HG02588 (cell line): ENCODE data around the gene ACSL4.
"Not testable (repeated sequence)": the region's sequence is repeated elsewhere in the genome, so short reads cannot be mapped to it uniquely, and the experiment has no call there.

ENCODE experiments used
- ATAC-seq: cut with Tn5 transposase; IDR thresholded peaks from one replicate; pipeline ENCODE4 v1.9.1; 2021; ENCODE audit warnings: mild to moderate bottlenecking, moderate library complexity; ENCODE audit not compliant: unreplicated experiment

The ACSL4 gene

GRCh38 chrX:109679820-109680219, 53.2 kb downstream of the ACSL4 start:
- no peak for ATAC-seq

- no peak for ATAC-seq
Observed at GRCh38 chrX:109672239-109672638, 60.8 kb downstream of the ACSL4 start.

- not testable (repeated sequence) for ATAC-seq
Observed at GRCh38 chrX:109671170-109671569, 61.9 kb downstream of the ACSL4 start.

- ATAC-seq = no peak
Observed at GRCh38 chrX:109667986-109668385, 65.1 kb downstream of the ACSL4 start.

DNA sequence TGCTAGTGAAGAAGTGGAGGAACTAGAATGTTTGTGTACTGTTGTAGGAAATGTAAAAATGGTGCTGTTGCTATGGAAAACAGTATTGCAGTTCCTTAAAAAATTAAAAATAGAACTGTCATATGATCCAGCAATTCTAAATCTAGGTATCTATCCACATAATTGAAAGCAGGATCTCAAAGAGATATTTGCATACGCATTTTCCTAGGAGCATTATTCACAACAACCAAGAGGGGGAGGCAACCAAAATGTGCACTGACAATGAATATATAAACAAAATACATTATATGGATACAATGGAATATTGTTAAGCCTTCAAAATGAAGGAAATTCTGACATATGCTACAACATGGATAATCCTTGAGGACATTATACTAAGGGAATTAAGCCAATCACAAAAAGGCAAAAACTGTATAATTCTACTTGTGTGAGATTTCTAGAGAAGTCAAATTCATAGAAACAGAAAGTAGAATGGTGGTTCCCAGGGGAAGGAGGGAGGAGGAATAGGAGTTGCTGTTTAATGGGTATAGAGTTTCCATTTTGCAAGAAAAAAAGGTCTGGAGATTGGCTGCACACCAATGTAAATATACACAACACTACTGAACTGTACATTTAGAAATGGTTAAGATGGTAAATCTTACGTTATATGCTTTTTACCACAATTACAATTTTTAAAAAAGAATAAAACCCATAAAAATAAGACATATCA, 72.5 kb downstream of the ACSL4 start:
- ATAC-seq = no peak

- no peak for ATAC-seq
Observed at GRCh38 chrX:109658391-109658790, 74.7 kb downstream of the ACSL4 start.

GRCh38 chrX:109657364-109657763, 75.7 kb downstream of the ACSL4 start:
- ATAC-seq = not testable (repeated sequence)

DNA sequence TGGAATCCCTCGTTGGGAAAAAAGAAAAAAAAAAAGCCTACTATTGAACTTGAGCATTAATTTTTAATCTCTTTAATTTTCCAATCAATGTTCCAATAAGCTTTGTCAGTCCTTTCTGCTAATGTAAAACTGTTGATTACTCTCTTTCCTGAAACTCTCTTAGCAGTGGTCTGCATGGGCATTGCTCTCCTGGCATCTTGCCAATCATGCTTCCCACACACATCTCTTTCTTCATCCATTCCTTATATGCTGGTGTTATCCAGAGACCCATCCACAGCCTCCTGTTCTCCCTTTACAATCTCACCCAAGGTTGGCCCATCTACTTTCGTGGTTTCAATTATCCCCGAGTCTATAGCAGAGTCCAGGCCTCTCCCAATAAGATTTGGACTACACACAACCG, 76.3 kb downstream of the ACSL4 start:
- ATAC-seq = no peak

GRCh38 chrX:109655502-109656201, 77.4 kb downstream of the ACSL4 start:
- no peak for ATAC-seq

- no peak for ATAC-seq
Observed at GRCh38 chrX:109654516-109655109, 78.4 kb downstream of the ACSL4 start.

- not testable (repeated sequence) for ATAC-seq
Observed at GRCh38 chrX:109644671-109645070, 88.4 kb downstream of the ACSL4 start.

GRCh38 chrX:109643687-109644086, 89.4 kb downstream of the ACSL4 start:
- ATAC-seq = no peak

- ATAC-seq = no peak
Observed at GRCh38 chrX:109638158-109638557, 94.9 kb downstream of the ACSL4 start.

DNA sequence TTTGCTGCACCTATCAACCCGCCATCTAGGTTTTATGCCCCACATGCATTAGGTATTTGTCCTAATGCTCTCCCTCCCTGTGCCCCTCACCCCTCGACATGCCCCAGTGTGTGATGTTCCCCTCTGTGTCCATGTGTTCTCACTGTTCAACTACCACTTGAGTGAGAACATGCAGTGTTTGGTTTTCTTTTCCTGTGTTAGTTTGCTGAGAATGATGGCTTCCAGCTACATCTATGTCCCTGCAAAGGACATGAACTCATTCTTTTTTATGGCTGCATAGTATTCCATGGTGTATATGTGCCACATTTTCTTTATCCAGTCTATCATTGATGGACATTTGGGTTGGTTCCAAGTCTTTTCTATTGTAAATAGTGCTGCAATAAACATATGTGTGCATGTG, 95.6 kb downstream of the ACSL4 start:
- not testable (repeated sequence) for ATAC-seq

GRCh38 chrX:109635146-109635545, 97.9 kb downstream of the ACSL4 start:
- no peak for ATAC-seq

- no peak for ATAC-seq
Observed at GRCh38 chrX:109632906-109633504, 100.1 kb downstream of the ACSL4 start.

DNA sequence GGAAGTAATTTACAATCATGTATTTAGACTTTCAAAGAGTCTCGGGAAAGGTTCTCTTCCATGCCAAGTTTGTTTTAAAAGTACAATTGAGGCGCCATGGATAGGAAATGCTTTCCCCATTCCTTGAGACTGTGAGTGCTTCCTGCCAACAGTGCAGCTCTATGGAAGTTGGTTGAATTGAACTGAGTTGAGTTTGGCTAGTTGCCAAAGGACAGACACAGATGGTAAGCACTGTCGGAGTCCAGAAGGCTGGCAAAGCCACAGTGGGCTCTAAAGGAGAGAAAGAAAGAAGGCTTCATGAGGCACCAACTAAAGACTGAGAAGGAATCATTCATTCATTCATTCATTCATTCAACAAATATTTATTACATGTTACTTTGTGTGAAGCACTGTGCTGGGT, 103.7 kb downstream of the ACSL4 start:
- no peak for ATAC-seq

DNA sequence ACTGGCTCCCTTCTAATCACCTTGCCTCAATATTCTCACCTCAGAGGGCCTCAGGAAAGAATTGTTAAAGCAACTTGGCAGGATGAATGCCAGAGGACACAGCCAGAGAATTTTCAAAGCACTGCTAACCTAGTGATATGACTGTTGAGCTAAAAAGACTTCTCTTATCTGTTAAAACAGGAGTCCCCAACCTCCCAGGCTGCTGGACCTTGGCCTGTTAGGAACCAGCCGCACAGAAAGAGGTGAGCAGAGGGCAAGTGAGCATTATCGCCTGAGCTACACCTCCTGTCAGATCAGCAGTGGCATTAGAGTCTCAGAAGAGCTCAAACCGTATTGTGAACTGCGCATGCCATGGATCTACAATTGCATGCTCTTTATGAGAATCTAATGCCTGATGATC, 106.4 kb downstream of the ACSL4 start:
- no peak for ATAC-seq

GRCh38 chrX:109624641-109625616, 108.1 kb downstream of the ACSL4 start, which contains the start of gene KCNE5:
TSS of gene KCNE5 (minus strand) at chrX:109625172. CDS start at chrX:109625020, 152 bp downstream.
- no peak for ATAC-seq

- no peak for ATAC-seq
Observed at GRCh38 chrX:109623997-109624396, 109.1 kb downstream of the ACSL4 start.
